ENCODE results near the gene TP53.

DNA sequence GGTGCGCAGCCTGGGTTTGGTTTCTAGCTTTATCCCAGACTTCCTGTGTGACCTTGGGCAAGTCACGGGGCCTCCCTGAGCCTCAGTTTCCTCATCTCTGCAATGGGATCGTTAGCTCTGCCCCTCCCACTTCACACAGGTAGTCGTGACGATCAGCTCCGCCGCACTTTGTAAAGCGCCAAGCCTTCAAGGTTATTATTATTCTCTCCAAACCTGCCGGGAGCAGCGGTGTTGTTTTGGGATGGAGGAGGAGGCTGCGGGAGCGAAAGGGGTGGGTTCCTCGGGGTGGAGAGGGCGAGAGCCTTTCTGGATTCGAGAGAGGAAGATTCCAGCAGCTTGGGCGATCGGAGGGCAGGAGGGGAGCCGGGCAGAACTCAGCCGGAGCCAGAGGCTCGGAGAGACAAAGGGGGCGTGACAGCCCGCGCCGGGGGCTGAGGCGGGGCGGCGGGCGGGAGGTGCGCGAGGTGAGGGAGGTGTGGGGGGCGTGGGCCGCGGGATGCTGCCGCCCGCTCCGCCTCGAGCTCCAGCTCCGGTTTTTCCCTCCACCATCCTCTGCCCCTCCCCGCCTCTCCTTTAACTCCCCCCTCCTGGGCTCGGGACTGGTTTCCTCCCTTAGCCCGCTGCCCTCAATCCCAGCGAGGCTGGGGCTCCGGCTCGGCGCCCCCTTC is 17.4 kb upstream of the TP53 start, which contains the start of gene EFNB3:
- TF ChIP-seq, protein P1, sequence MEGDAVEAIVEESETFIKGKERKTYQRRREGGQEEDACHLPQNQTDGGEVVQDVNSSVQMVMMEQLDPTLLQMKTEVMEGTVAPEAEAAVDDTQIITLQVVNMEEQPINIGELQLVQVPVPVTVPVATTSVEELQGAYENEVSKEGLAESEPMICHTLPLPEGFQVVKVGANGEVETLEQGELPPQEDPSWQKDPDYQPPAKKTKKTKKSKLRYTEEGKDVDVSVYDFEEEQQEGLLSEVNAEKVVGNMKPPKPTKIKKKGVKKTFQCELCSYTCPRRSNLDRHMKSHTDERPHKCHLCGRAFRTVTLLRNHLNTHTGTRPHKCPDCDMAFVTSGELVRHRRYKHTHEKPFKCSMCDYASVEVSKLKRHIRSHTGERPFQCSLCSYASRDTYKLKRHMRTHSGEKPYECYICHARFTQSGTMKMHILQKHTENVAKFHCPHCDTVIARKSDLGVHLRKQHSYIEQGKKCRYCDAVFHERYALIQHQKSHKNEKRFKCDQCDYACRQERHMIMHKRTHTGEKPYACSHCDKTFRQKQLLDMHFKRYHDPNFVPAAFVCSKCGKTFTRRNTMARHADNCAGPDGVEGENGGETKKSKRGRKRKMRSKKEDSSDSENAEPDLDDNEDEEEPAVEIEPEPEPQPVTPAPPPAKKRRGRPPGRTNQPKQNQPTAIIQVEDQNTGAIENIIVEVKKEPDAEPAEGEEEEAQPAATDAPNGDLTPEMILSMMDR (IDR thresholded peaks at IDR 0.05): no peak
- TF ChIP-seq POLR2A (IDR thresholded peaks at IDR 0.05): no peak
